ENCODE data around the gene ELMO1.

GRCh38 chr7:37109843-37110242, 338.8 kb downstream of the ELMO1 start:
- no peak for TF ChIP-seq POLR2A (IDR thresholded peaks at IDR 0.05; ENCODE audit: low read length)
- TF ChIP-seq GATA1 (IDR thresholded peaks at IDR 0.05; ENCODE audit: low read depth, low read length), result no peak
